Measurements from ENCODE around the gene INTS1.
"Not testable (repeated sequence)": the region's sequence is repeated elsewhere in the genome, so short reads cannot be mapped to it uniquely, and the experiment has no call there.

Gene INTS1

GRCh38 chr7:1445341-1445740 lies 58.8 kb downstream of the INTS1 start:
- no peak for DNase-seq (ENCODE audit: low read depth in 2 of 2)

GRCh38 chr7:1444925-1445322 lies 59.3 kb downstream of the INTS1 start:
- DNase-seq (ENCODE audit: low read depth in 2 of 2), result no peak

- DNase-seq (ENCODE audit: low read depth in 2 of 2), result no peak
Measured at GRCh38 chr7:1444214-1444924, 59.8 kb downstream of the INTS1 start.

GRCh38 chr7:1443587-1444200 lies 60.5 kb downstream of the INTS1 start:
- not testable (repeated sequence) for DNase-seq (ENCODE audit: low read depth in 2 of 2)

GRCh38 chr7:1442355-1443124 lies 61.6 kb downstream of the INTS1 start:
- DNase-seq (ENCODE audit: low read depth in 2 of 2), result no peak

- DNase-seq (ENCODE audit: low read depth in 2 of 2), result no peak
Measured at GRCh38 chr7:1441615-1442354, 62.4 kb downstream of the INTS1 start.

- no peak for DNase-seq (ENCODE audit: low read depth in 2 of 2)
Measured at GRCh38 chr7:1440620-1441019, 63.6 kb downstream of the INTS1 start.

GRCh38 chr7:1439373-1440363 lies 64.5 kb downstream of the INTS1 start:
- DNase-seq (ENCODE audit: low read depth in 2 of 2), result no peak

GRCh38 chr7:1438821-1439220 lies 65.4 kb downstream of the INTS1 start:
- no peak for DNase-seq (ENCODE audit: low read depth in 2 of 2)

- DNase-seq (ENCODE audit: low read depth in 2 of 2), result no peak
Measured at GRCh38 chr7:1438208-1438607, 66.0 kb downstream of the INTS1 start.

- no peak for DNase-seq (ENCODE audit: low read depth in 2 of 2)
Measured at GRCh38 chr7:1437155-1437880, 66.9 kb downstream of the INTS1 start.

GRCh38 chr7:1436608-1437007 lies 67.6 kb downstream of the INTS1 start:
- no peak for DNase-seq (ENCODE audit: low read depth in 2 of 2)

GRCh38 chr7:1434891-1435670 lies 69.1 kb downstream of the INTS1 start:
- DNase-seq (ENCODE audit: low read depth in 2 of 2), result no peak

GRCh38 chr7:1434165-1434718 lies 69.9 kb downstream of the INTS1 start:
- DNase-seq (ENCODE audit: low read depth in 2 of 2), result no peak

- DNase-seq (ENCODE audit: low read depth in 2 of 2), result no peak
Measured at GRCh38 chr7:1433128-1433920, 70.9 kb downstream of the INTS1 start.

GRCh38 chr7:1432411-1433082 lies 71.6 kb downstream of the INTS1 start:
- DNase-seq (ENCODE audit: low read depth in 2 of 2), result peak; percentile 66 to 70

- no peak for DNase-seq (ENCODE audit: low read depth in 2 of 2)
Measured at GRCh38 chr7:1431634-1432380, 72.4 kb downstream of the INTS1 start.
